Heart right ventricle (tissue), 16 donors: ENCODE measurements around the gene USP24. TPM values are rescaled to one million over a fixed set of nuclear protein-coding genes. Genes with fewer than 3 reads are reported as not detected.

Experiments
- ATAC-seq, 8 donors: fragments of 200-7000 bp; cut with Tn5 transposase; one replicate each; pipeline ENCODE4 v1.9.1; 2020; ENCODE audit warnings: mild to moderate bottlenecking in 8 of 8, moderate library complexity in 8 of 8, moderate number of reproducible peaks in 1 of 8
- DNase-seq, 2 donors: peaks; one replicate each; pipeline ENCODE4 v3.0.0-alpha.2; 2020
- H3K27ac ChIP-seq, 10 donors: fragments of 200-600 bp; sonication (generic) in 2 of 10; one replicate each; pipeline versions ENCODE4 v1.5.0 to v1.8.0; 2020 to 2022; ENCODE audit warnings: mild to moderate bottlenecking in 3 of 10
- H3K27me3 ChIP-seq, 7 donors: fragments of 200-600 bp; one replicate each; pipeline ENCODE4 v1.8.0; 2021 to 2022; ENCODE audit warnings: mild to moderate bottlenecking in 2 of 7
- H3K36me3 ChIP-seq, 9 donors: fragments of 200-600 bp; sonication (generic) in 1 of 9; one replicate each; pipeline versions ENCODE4 v1.5.0 to v1.8.0; 2020 to 2022; ENCODE audit warnings: mild to moderate bottlenecking in 2 of 9
- H3K4me1 ChIP-seq, 9 donors: fragments of 200-600 bp; sonication (generic) in 1 of 9; one replicate each; pipeline versions ENCODE4 v1.5.0 to v1.8.0; 2020 to 2022; ENCODE audit warnings: mild to moderate bottlenecking in 4 of 9
- H3K4me3 ChIP-seq, 10 donors: fragments of 200-600 bp; sonication (generic) in 2 of 10; one replicate each; pipeline versions ENCODE4 v1.5.0 to v1.8.0; 2020 to 2022; ENCODE audit warnings: mild to moderate bottlenecking in 7 of 10, moderate library complexity in 2 of 10
- H3K9me3 ChIP-seq, 11 donors: fragments of 200-600 bp in 10 of 11; sonication (generic) in 2 of 11; one replicate each; pipeline versions ENCODE4 v1.5.0 to v1.8.0; 2013 to 2022; ENCODE audit warnings: mild to moderate bottlenecking in 2 of 11, control low read depth in 1 of 11, moderate library complexity in 1 of 11
- CTCF ChIP-seq, 9 donors: fragments of 200-600 bp; sonication (generic) in 2 of 9; IDR thresholded peaks; one replicate each; pipeline versions ENCODE4 v1.5.0 to v1.8.0; 2021 to 2022; ENCODE audit warnings: antibody characterized with exemption in 9 of 9, mild to moderate bottlenecking in 5 of 9, moderate library complexity in 1 of 9
- WGBS, 2 donors: extraction: QIAGEN DNeasy Blood & Tissue Kit; methylation state at CpG; one replicate each; pipeline ENCODE4 v1.1.7; 2013; ENCODE audit warnings: inconsistent platforms in 1 of 2; 5-methylcytosine and 5-hydroxymethylcytosine counted together
- intact Hi-C, 10 donors: fragments of 100-400 bp; cut with DNase I; formaldehyde crosslinking; loops; one replicate each; pipeline versions ENCODE4 v1.11.1 to v1.14.2; 2022
- polyA plus RNA-seq, 2 donors: library from polyadenylated mRNA; stranded (reverse); fragments of 200-250 nt; gene quantifications; one replicate each; pipeline ENCODE4 v1.2.3, GENCODE V29; 2013
- total RNA-seq, 10 donors: library from RNA; stranded (reverse); fragmentation: NEBNext Ultra II Directional in 3 of 10; extraction: Animal tissue kit (Norgen Biotek cat#: 25700) in 3 of 10; gene quantifications; one replicate each; pipeline versions ENCODE4 v1.2.1 to v1.2.4, GENCODE V29; 2021 to 2023
- donor health status: Arrhythmogenic right ventricular cardiomyopathy.
- donor health status: ischemic (EF 13 %, LVEDD 7.1; RV severe dilation, severe dysfunction).
- donor health status: healthy with polysubstance abuse.
- donor health status: DM: no; HTN: yes; CAD: no.
- donor health status: DM: no; HTN: no; CAD: no.
- donor health status: ischemic (EF 25% LVEDD 6.9; RV normal size, moderate dysfunction).
- donor health status: ischemic (EF 25% LVEDD 5.7; RV mildly dilated, moderate dysfunction).
- donor health status: healthy.
- donor health status: DM: yes; HTN: yes; CAD: no.
- donor health status: Ischemic cardiomyopathy.
- donor health status: ischemic (EF 35%, LVEDD 5.7; RV mildly dilated, moderate dysfunction).
- donor health status: nonischemic (EF 11% LVEDD 7.7; RV severe dilation, severe dysfunction).
- donor health status: DM: yes; HTN: yes; CAD: no.
- donor health status: PGD.
- donor health status: ischemic (EF 29% LVEDD 5.4; RV normal size, mild dysfunction).
- donor health status: nonischemic (EF 23%, LVEDD 6.1; RV moderate dilation, normal function).

The USP24 gene
- total and polyA plus RNA-seq, 12 donors, result 7.1 to 49.7 (median 41.3) TPM

- no peak for TF ChIP-seq CTCF (IDR thresholded peaks at IDR 0.05)
- Histone ChIP-seq H3K36me3 (no peaks in the 10 kb centered on the region), H3K4me1 (peaks cover 0 to 40% (median 13%) of the 10 kb centered on the region in 9 donors), H3K27me3 (peaks cover 0 to 2% (median 0%) of the 10 kb centered on the region in 7 donors), H3K4me3 (no peak overlapping the region), H3K9me3 (no peaks in the 10 kb centered on the region), H3K27ac (no peak overlapping the region)
- DNase-seq, result no peak
- WGBS, 2 donors, result 89 to 94% methylated on average over 11 of the region's 11 CpGs
- intact Hi-C loops, result no loop called here
- no peak for ATAC-seq
Observed at GRCh38 chr1:55048453-55049270, 166.5 kb downstream of the USP24 start.

DNA sequence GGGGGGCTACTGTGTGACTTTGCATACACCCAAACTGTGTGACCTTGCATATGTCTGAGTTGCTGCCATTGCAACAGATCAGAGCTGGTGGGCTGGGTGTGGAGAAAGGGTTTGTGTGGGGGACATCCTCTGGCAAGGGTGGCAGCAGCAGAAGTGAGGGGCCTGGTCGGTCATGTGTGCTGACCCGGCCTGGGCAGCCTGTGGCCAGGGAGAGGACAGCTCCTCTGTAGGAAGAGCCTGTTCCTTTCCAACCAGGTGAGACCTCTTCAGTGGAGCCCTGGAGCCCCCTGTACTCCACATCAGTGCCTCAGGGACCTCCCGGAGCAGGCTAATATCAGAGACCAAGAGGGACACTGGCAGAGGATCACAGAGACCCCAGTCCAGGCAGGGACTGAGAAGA is 167.6 kb downstream of the USP24 start:
- Histone ChIP-seq H3K27ac (no peak overlapping the region), H3K4me1 (peaks cover 0 to 29% (median 13%) of the 10 kb centered on the region in 9 donors), H3K9me3 (no peaks in the 10 kb centered on the region), H3K4me3 (no peak overlapping the region), H3K27me3 (peaks cover 0 to 3% (median 0%) of the 10 kb centered on the region in 7 donors), H3K36me3 (no peaks in the 10 kb centered on the region)
- WGBS, 2 donors, result 95 to 99% methylated on average over 3 of the region's 3 CpGs
- TF ChIP-seq CTCF (IDR thresholded peaks at IDR 0.05), result no peak
- ATAC-seq (no peak), DNase-seq (no peak)
- intact Hi-C loops, result no loop called here

GRCh38 chr1:55046871-55047270 is 168.3 kb downstream of the USP24 start:
- H3K4me1 ChIP-seq, result peaks cover 0 to 24% (median 13%) of the 10 kb centered on the region in 9 donors
- no peaks in the 10 kb centered on the region for H3K9me3 ChIP-seq
- no peaks in the 10 kb centered on the region for H3K36me3 ChIP-seq
- 83 to 85% methylated on average over 4 of the region's 4 CpGs for WGBS, 2 donors
- H3K27me3 ChIP-seq, result peaks cover 0 to 5% (median 3%) of the 10 kb centered on the region in 7 donors
- no peak overlapping the region for H3K4me3 ChIP-seq
- DNase-seq (no peak), ATAC-seq (no peak)
- no peak overlapping the region for H3K27ac ChIP-seq
- intact Hi-C loops, result no loop called here
- TF ChIP-seq CTCF (IDR thresholded peaks at IDR 0.05), result no peak

DNA sequence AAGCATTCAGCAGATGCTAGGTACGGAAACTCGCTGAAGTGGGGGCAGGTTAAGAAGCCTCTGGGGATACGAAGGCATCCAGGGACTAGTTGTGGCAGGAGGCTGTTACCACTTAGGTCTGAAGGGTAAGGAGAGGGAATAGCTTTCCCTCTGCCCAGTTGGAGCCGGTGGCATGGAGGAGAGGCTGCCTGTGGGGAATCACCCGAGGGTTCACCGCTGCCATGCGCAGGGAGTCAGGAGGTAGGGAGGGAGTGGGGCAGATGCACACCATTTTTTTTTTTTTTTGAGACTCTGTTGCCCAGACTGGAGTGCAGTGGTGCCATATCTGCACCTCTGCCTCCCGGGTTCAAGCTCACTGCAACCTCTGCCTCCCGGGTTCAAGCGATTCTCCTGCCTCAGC is 169.7 kb downstream of the USP24 start:
- H3K4me3 ChIP-seq, result no peak overlapping the region
- ATAC-seq (no peak), DNase-seq (no peak)
- intact Hi-C loops, result no loop called here
- no peak overlapping the region for H3K27ac ChIP-seq
- H3K27me3 ChIP-seq, result peaks cover 0 to 19% (median 16%) of the 10 kb centered on the region in 7 donors
- no peak for TF ChIP-seq CTCF (IDR thresholded peaks at IDR 0.05)
- 95 to 97% methylated on average over 10 of the region's 10 CpGs for WGBS, 2 donors
- no peaks in the 10 kb centered on the region for H3K36me3 ChIP-seq
- peaks cover 0 to 15% (median 6%) of the 10 kb centered on the region in 9 donors for H3K4me1 ChIP-seq
- H3K9me3 ChIP-seq, result no peaks in the 10 kb centered on the region
